Glutamatergic neuron (in vitro differentiated cells): ENCODE results near the gene PCDH9. TPM values are rescaled to one million over a fixed set of nuclear protein-coding genes. Genes with fewer than 3 reads are reported as not detected.
"Not testable (repeated sequence)": the region's sequence is repeated elsewhere in the genome, so short reads cannot be mapped to it uniquely, and the experiment has no call there.

Experiments used
- DNase-seq: peaks from one replicate; pipeline ENCODE4 v3.0.0; 2022
- H3K27ac Mint-ChIP-seq: one replicate; pipeline ENCODE4 v1.8.0; 2020; ENCODE audit warnings: mild to moderate bottlenecking, mixed read lengths, inconsistent platforms; ENCODE audit not compliant: unreplicated experiment
- H3K27me3 Mint-ChIP-seq: one replicate; pipeline ENCODE4 v1.8.0; 2020; ENCODE audit warnings: mild to moderate bottlenecking, moderate library complexity, mixed read lengths, inconsistent platforms; ENCODE audit not compliant: unreplicated experiment
- H3K36me3 Mint-ChIP-seq: one replicate; pipeline ENCODE4 v1.8.0; 2020; ENCODE audit warnings: mild to moderate bottlenecking, mixed read lengths, inconsistent platforms; ENCODE audit not compliant: unreplicated experiment
- H3K4me1 Mint-ChIP-seq: one replicate; pipeline ENCODE4 v1.8.0; 2020; ENCODE audit warnings: mild to moderate bottlenecking, low read depth, mixed read lengths, inconsistent platforms; ENCODE audit not compliant: unreplicated experiment
- H3K4me3 Mint-ChIP-seq: one replicate; pipeline ENCODE4 v1.8.0; 2020; ENCODE audit warnings: mild to moderate bottlenecking, mixed read lengths, inconsistent platforms; ENCODE audit not compliant: unreplicated experiment
- H3K9me3 Mint-ChIP-seq: one replicate; pipeline ENCODE4 v1.8.0; 2020; ENCODE audit warnings: mild to moderate bottlenecking, moderate library complexity, mixed read lengths, inconsistent platforms; ENCODE audit not compliant: unreplicated experiment
- total RNA-seq: library from RNA; stranded (reverse); fragmentation: NEBNext Ultra II Directional; extraction: Animal tissue kit (Norgen Biotek cat#: 25700); gene quantifications from one replicate; pipeline ENCODE4 v1.2.1, GENCODE V29; 2021; ENCODE audit not compliant: unreplicated experiment
- TF ChIP-seq, protein P1 (sequence below): fragments of 200-600 bp; sonication (generic); IDR thresholded peaks from one replicate; pipeline ENCODE4 v1.5.0; 2021; ENCODE audit not compliant: partially characterized antibody, unreplicated experiment

The PCDH9 gene
- total RNA-seq, 1 donor from 2014 or later, result 43.3 TPM

DNA sequence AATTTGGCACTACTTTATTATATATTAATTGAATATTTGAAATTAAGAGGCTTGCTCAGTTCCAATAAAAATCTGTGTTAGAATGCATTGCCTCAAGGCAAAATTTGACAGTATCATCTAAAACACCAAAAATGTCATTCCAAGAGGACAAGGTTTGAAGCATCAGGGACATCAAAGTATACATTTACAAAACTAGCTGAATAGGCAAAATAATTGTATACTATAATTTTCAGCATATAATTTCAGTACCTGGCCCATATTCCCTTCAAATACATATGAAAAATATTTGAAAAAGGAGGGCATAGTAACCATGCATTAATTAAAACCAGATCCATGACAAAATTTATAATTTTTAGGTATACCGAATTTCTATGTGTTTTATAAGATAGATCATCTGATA is 963.8 kb downstream of the PCDH9 start:
- no peak for DNase-seq
- H3K4me3 Mint-ChIP-seq, result no peak overlapping the region
- TF ChIP-seq, protein P1, sequence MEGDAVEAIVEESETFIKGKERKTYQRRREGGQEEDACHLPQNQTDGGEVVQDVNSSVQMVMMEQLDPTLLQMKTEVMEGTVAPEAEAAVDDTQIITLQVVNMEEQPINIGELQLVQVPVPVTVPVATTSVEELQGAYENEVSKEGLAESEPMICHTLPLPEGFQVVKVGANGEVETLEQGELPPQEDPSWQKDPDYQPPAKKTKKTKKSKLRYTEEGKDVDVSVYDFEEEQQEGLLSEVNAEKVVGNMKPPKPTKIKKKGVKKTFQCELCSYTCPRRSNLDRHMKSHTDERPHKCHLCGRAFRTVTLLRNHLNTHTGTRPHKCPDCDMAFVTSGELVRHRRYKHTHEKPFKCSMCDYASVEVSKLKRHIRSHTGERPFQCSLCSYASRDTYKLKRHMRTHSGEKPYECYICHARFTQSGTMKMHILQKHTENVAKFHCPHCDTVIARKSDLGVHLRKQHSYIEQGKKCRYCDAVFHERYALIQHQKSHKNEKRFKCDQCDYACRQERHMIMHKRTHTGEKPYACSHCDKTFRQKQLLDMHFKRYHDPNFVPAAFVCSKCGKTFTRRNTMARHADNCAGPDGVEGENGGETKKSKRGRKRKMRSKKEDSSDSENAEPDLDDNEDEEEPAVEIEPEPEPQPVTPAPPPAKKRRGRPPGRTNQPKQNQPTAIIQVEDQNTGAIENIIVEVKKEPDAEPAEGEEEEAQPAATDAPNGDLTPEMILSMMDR, result no peak
- H3K9me3 Mint-ChIP-seq, result no peaks in the 10 kb centered on the region
- peaks cover 2% of the 10 kb centered on the region for H3K4me1 Mint-ChIP-seq
- no peaks in the 10 kb centered on the region for H3K27me3 Mint-ChIP-seq
- no peaks in the 10 kb centered on the region for H3K36me3 Mint-ChIP-seq
- H3K27ac Mint-ChIP-seq, result no peak overlapping the region

DNA sequence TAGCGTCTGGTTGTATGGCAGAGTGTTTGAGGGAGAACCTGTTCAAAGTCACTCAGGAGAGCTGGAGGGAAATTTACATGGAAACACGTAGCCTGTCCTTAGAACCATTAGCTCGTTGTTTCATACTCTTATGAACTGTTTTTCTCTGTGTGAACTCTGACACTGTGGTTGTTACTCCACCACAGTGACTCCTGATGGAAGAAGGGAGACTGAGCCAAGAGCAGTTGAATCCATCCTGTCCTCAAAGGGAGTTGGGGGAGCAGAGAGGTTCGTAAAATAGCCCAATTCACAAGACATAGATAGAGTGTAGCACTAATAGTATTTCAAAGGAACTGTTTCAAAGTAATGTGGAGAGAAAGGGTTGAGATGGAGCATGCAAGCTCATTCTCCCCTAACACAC is 964.8 kb downstream of the PCDH9 start:
- Mint-ChIP-seq H3K4me1 (peaks cover 2% of the 10 kb centered on the region), H3K27me3 (peaks cover 2% of the 10 kb centered on the region), H3K27ac (no peak overlapping the region), H3K4me3 (no peak overlapping the region), H3K36me3 (no peaks in the 10 kb centered on the region), H3K9me3 (no peaks in the 10 kb centered on the region)
- TF ChIP-seq, protein P1, result no peak
- no peak for DNase-seq

DNA sequence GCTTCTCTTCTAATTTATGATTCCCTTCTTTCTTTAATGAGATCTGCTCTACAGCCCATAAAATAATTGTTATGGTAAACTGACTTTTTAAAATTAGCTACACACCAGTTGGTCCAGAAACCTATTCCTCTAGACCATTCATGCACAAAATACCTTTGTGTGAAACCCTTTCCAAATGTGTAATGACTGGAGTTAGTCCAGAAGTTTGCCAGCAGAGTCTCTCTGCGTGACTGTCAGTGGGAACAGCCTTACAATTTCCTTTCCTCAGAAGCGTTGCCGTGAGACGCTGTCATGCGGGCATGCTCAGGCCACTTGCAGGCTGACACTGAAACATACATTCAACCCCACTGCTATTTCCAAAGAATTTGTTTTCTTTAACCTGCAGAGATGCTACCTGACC is 965.2 kb downstream of the PCDH9 start:
- H3K27ac Mint-ChIP-seq, result no peak overlapping the region
- peaks cover 4% of the 10 kb centered on the region for H3K27me3 Mint-ChIP-seq
- no peaks in the 10 kb centered on the region for H3K9me3 Mint-ChIP-seq
- peaks cover 2% of the 10 kb centered on the region for H3K4me1 Mint-ChIP-seq
- TF ChIP-seq, protein P1, result no peak
- H3K36me3 Mint-ChIP-seq, result no peaks in the 10 kb centered on the region
- DNase-seq, result no peak
- no peak overlapping the region for H3K4me3 Mint-ChIP-seq

DNA sequence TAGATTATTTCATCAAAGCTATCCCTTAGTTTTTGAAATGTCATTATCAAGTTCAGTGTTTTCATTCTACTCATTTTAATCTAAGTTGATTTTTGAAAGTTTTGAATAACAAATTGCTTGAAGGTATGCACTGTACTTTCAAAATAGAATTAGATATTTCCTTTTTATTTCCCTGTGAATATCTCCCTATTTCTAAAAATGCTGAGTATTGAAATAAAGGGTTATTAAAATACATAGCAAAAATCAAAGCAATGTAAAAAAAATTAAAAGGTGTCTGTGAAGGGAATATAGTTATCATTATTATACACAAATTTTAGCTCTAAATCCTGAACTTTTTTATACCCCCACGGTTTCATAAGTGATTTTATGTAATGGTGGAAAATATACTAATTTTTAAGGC is 967.8 kb downstream of the PCDH9 start:
- Mint-ChIP-seq H3K9me3 (peaks cover 5% of the 10 kb centered on the region), H3K4me1 (peaks cover 2% of the 10 kb centered on the region), H3K36me3 (peaks cover 5% of the 10 kb centered on the region), H3K27ac (no peak overlapping the region), H3K27me3 (peaks cover 4% of the 10 kb centered on the region), H3K4me3 (no peak overlapping the region)
- TF ChIP-seq, protein P1, result no peak
- no peak for DNase-seq

DNA sequence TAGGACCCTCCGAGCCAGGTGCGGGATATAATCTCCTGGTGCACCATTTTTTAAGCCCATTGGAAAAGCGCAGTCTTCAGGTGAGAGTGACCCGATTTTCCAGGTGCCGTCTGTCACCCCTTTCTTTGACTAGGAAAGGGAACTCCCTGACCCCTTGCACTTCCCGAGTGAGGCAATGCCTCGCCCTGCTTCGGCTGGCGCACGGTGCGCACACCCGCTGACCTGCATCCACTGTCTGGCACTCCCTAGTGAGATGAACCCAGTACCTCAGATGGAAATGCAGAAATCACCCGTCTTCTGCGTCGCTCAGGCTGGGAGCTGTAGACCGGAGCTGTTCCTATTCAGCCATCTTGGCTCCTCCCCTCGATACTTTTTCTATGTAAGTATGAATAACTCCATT is 970.7 kb downstream of the PCDH9 start:
- not testable (repeated sequence) for H3K4me1 Mint-ChIP-seq, DNase-seq, H3K9me3 Mint-ChIP-seq, H3K36me3 Mint-ChIP-seq, H3K27ac Mint-ChIP-seq, H3K27me3 Mint-ChIP-seq, H3K4me3 Mint-ChIP-seq
